ENCODE data around the gene SPDYA. TPM values are rescaled to one million over a fixed set of nuclear protein-coding genes. Genes with fewer than 3 reads are reported as not detected.
A peak's percentile ranks its signal among the peaks of the same experiment; 100 is the strongest.

The SPDYA gene
- total and polyA plus RNA-seq, 2 of the 13 experiments (the other 11 are each of a cell fraction or from before 2014, with no cell fraction given), result 0.32 to 0.75 TPM

DNA sequence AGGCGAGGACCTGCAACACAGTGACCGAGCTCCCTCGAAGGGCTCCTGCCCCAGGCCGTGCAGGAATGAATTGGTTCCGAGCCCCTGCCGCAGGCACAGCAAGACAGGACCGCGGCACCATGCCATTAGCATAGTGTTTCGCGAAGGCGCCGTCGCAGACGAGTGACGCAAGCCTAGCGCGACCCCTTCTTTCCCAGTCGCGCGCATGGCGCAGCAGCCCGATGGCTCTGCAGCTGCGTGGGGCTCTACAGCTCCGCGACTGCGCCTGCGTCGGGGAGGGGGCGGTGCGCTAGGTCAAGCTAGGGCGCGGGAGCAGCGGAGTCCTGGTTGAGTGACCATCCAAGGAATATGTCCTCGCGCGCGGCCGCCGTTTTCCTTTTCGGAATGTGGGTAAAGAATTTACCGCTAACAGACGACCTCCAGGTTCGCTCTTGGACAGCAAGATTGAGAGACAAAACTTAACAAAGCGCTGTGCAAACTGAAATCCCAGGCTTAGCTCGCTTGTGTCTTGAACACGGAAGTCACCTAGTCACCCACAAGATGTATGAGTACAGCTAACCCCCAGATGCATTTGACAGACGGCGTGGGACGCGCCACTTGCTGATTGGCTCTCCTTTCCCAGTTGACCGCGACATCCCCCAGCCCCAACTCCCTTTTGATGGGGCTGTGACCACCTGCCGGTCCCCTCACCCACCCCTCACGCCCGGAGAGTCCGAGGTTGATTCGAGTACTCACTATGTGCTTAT is 59.7 kb downstream of the SPDYA start, which contains the start of gene TRMT61B (continued):
- TF ChIP-seq POLR2AphosphoS5 (IDR thresholded peaks at IDR 0.05; ENCODE audit: low read depth, low read length) (peak; percentile 96), PPARG (CRISPR knock-in tag; conservative IDR thresholded peaks at IDR 0.05) (peak; percentile 79), ZNF441 (CRISPR knock-in tag; IDR thresholded peaks at IDR 0.05; ENCODE audit: borderline replicate concordance) (peak; percentile 82; the same call in 1 of the 2 replicates), PITX1 (CRISPR knock-in tag; IDR thresholded peaks at IDR 0.05) (peak; percentile 78; the same call in 1 of the 2 replicates), KLF9 (CRISPR knock-in tag; IDR thresholded peaks at IDR 0.05; ENCODE audit: low read depth) (peak; percentile 97), ZNF335 (CRISPR knock-in tag; IDR thresholded peaks at IDR 0.05) (peak; percentile 80; the same call in 1 of the 2 replicates), KDM6A (CRISPR knock-in tag; IDR thresholded peaks at IDR 0.05; ENCODE audit: low read depth) (no peak; the same call in 1 of the 2 replicates), HNF4G (IDR thresholded peaks at IDR 0.05; ENCODE audit: borderline replicate concordance, low read depth, low read length) (no peak), HNF4G (CRISPR knock-in tag; IDR thresholded peaks at IDR 0.05; ENCODE audit: borderline replicate concordance, low read depth) (peak; percentile 75; the same call in 1 of the 2 replicates), NR1H2 (CRISPR knock-in tag; IDR thresholded peaks at IDR 0.05; ENCODE audit: borderline replicate concordance, low read depth) (peak; percentile 69; the same call in 1 of the 2 replicates), SNAI1 (CRISPR knock-in tag; IDR thresholded peaks at IDR 0.05; ENCODE audit: borderline replicate concordance) (no peak), ZNF577 (CRISPR knock-in tag; IDR thresholded peaks at IDR 0.05; ENCODE audit: borderline replicate concordance, low read depth) (no peak), ZNF816 (CRISPR knock-in tag; IDR thresholded peaks at IDR 0.05; ENCODE audit: borderline replicate concordance) (no peak), GATA4 (IDR thresholded peaks at IDR 0.05; ENCODE audit: borderline replicate concordance, low read depth) (peak; percentile 76; the same call in 1 of the 2 replicates), ARNT (IDR thresholded peaks at IDR 0.05) (no peak), ZNF790 (CRISPR knock-in tag; IDR thresholded peaks at IDR 0.05; ENCODE audit: borderline replicate concordance) (no peak), ZNF24 (IDR thresholded peaks at IDR 0.05) (no peak), ATAD3A (CRISPR knock-in tag; IDR thresholded peaks at IDR 0.05) (no peak), ZNF878 (CRISPR knock-in tag; IDR thresholded peaks at IDR 0.05) (no peak), GATAD2A (CRISPR knock-in tag; IDR thresholded peaks at IDR 0.05) (peak; percentile 82), PHF5A (CRISPR knock-in tag; IDR thresholded peaks at IDR 0.05; ENCODE audit: low read depth, unreplicated experiment) (peak; percentile 96), ZNF678 (CRISPR knock-in tag; IDR thresholded peaks at IDR 0.05) (peak; percentile 55; the same call in 1 of the 2 replicates), FOSL2 (CRISPR knock-in tag; IDR thresholded peaks at IDR 0.05) (peak; percentile 79), ZNF569 (CRISPR knock-in tag; IDR thresholded peaks at IDR 0.05; ENCODE audit: borderline replicate concordance) (0 out of 2 replicates have a peak, but pooled peaks have one; percentile 54), ARNTL (CRISPR knock-in tag; IDR thresholded peaks at IDR 0.05) (peak; percentile 87)
- TF ChIP-seq, protein P1, sequence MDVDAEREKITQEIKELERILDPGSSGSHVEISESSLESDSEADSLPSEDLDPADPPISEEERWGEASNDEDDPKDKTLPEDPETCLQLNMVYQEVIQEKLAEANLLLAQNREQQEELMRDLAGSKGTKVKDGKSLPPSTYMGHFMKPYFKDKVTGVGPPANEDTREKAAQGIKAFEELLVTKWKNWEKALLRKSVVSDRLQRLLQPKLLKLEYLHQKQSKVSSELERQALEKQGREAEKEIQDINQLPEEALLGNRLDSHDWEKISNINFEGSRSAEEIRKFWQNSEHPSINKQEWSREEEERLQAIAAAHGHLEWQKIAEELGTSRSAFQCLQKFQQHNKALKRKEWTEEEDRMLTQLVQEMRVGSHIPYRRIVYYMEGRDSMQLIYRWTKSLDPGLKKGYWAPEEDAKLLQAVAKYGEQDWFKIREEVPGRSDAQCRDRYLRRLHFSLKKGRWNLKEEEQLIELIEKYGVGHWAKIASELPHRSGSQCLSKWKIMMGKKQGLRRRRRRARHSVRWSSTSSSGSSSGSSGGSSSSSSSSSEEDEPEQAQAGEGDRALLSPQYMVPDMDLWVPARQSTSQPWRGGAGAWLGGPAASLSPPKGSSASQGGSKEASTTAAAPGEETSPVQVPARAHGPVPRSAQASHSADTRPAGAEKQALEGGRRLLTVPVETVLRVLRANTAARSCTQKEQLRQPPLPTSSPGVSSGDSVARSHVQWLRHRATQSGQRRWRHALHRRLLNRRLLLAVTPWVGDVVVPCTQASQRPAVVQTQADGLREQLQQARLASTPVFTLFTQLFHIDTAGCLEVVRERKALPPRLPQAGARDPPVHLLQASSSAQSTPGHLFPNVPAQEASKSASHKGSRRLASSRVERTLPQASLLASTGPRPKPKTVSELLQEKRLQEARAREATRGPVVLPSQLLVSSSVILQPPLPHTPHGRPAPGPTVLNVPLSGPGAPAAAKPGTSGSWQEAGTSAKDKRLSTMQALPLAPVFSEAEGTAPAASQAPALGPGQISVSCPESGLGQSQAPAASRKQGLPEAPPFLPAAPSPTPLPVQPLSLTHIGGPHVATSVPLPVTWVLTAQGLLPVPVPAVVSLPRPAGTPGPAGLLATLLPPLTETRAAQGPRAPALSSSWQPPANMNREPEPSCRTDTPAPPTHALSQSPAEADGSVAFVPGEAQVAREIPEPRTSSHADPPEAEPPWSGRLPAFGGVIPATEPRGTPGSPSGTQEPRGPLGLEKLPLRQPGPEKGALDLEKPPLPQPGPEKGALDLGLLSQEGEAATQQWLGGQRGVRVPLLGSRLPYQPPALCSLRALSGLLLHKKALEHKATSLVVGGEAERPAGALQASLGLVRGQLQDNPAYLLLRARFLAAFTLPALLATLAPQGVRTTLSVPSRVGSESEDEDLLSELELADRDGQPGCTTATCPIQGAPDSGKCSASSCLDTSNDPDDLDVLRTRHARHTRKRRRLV (CRISPR knock-in tag; IDR thresholded peaks at IDR 0.05), result peak; percentile 64; the same call in 1 of the 2 replicates
- TF ChIP-seq, protein P2, sequence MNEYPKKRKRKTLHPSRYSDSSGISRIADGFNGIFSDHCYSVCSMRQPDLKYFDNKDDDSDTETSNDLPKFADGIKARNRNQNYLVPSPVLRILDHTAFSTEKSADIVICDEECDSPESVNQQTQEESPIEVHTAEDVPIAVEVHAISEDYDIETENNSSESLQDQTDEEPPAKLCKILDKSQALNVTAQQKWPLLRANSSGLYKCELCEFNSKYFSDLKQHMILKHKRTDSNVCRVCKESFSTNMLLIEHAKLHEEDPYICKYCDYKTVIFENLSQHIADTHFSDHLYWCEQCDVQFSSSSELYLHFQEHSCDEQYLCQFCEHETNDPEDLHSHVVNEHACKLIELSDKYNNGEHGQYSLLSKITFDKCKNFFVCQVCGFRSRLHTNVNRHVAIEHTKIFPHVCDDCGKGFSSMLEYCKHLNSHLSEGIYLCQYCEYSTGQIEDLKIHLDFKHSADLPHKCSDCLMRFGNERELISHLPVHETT (CRISPR knock-in tag; conservative IDR thresholded peaks at IDR 0.05), result peak; percentile 87

Data from HepG2 (cell line).